ENCODE data around the gene TMCO4. TPM values are rescaled to one million over a fixed set of nuclear protein-coding genes. Genes with fewer than 3 reads are reported as not detected.

TMCO4 gene
- total and polyA plus RNA-seq, 10 of the 15 experiments (the other 5 are each of a cell fraction or from before 2014, with no cell fraction given) = 2.4 to 20.8 (median 13.0) TPM

DNA sequence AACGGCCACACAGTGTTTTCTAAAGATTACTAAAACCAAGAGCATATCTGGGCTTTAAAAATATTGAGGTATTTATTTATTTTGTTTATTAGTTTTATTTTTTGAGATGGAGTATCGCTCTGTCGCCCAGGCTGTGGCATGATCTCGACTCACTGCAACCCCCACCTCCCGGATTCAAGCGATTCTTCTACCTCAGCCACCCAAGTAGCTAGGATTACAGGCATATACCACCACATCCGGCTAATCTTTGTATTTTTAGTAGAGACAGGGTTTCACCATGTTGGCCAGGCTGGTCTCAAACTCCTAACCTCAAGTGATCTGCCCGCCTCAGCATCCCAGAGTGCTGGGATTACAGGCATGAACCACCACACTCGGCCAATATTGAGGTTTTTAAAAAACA is 23.9 kb downstream of the TMCO4 start (continued):
- no peak for TF ChIP-seq HDAC6 (IDR thresholded peaks at IDR 0.05; ENCODE audit: unreplicated experiment)
- TF ChIP-seq KDM1A (IDR thresholded peaks at IDR 0.05; ENCODE audit: borderline replicate concordance) = no peak
- TF ChIP-seq ZNF24 (IDR thresholded peaks at IDR 0.05) = no peak
- no peak for TF ChIP-seq TCF12 (IDR thresholded peaks at IDR 0.05; ENCODE audit: low read depth, low read length)
- no peak for TF ChIP-seq TCF3 (IDR thresholded peaks at IDR 0.05; ENCODE audit: borderline replicate concordance, insufficient read depth, low read depth, low read length)
- no peak for TF ChIP-seq SMAD5 (IDR thresholded peaks at IDR 0.05; ENCODE audit: low read depth)

- ChIA-PET SMC1A (ENCODE audit: uncharacterized antibody, unreplicated experiment) (no interaction called here), RAD21 (ENCODE audit: unreplicated experiment) (no interaction called here), CTCF (no interaction called here), POLR2A (no interaction called here)
- TF ChIP-seq REST (IDR thresholded peaks at IDR 0.05; ENCODE audit: low read depth, low read length) (no peak), SIX5 (IDR thresholded peaks at IDR 0.05; ENCODE audit: low read depth, low read length, severe bottlenecking) (no peak), HDGF (IDR thresholded peaks at IDR 0.05) (no peak), PML (IDR thresholded peaks at IDR 0.05; ENCODE audit: low read length) (no peak), SMAD1 (IDR thresholded peaks at IDR 0.05; ENCODE audit: low read depth, partially characterized antibody) (no peak), SUPT20H (IDR thresholded peaks at IDR 0.05; ENCODE audit: borderline replicate concordance, control insufficient read depth, low read depth, low read length) (no peak)
- TF ChIP-seq, protein P1, sequence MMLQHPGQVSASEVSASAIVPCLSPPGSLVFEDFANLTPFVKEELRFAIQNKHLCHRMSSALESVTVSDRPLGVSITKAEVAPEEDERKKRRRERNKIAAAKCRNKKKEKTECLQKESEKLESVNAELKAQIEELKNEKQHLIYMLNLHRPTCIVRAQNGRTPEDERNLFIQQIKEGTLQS (IDR thresholded peaks at IDR 0.05; ENCODE audit: borderline replicate concordance, extremely low read depth, low read depth, low read length) = no peak
- H3K9me3 ChIP-seq (replicated peaks; ENCODE audit: control insufficient read depth, insufficient read depth, low read length) = no peaks in the 10 kb centered on the region
- H3K9ac ChIP-seq (ENCODE audit: control insufficient read depth, insufficient read depth, low read length) = no peak overlapping the region
- intact Hi-C loops (cut with micrococcal nuclease; ENCODE audit: unreplicated experiment) = no loop called here
- H3K79me2 ChIP-seq (ENCODE audit: control insufficient read depth, insufficient read depth, low read length) = no peaks in the 10 kb centered on the region
- H3K4me2 ChIP-seq (ENCODE audit: control insufficient read depth, insufficient read depth) = no peak overlapping the region
- 86% methylated on average over 6 of the region's 6 CpGs for WGBS (ENCODE audit: insufficient coverage, insufficient replicate concordance, low lambda C conversion rate, missing lambda C conversion rate)
- no peak overlapping the region for H3K4me3 ChIP-seq
- ATAC-seq (no peak), FAIRE-seq (no peak), DNase-seq (ENCODE audit: low read depth, low spot score) (no peak)
- peaks cover 6 to 9% of the 10 kb centered on the region in 2 experiments for H3K36me3 ChIP-seq (ENCODE audit: control insufficient read depth in 2 of 2, insufficient read depth in 2 of 2, low read length in 1 of 2)
- no peak overlapping the region for H3K27ac ChIP-seq (ENCODE audit: control insufficient read depth, insufficient read depth)
- no peaks in the 10 kb centered on the region for H3K4me1 ChIP-seq (ENCODE audit: control insufficient read depth, insufficient read depth, low read length)
- no peaks in the 10 kb centered on the region for H3K27me3 ChIP-seq (replicated peaks in 1 of 2; ENCODE audit: control insufficient read depth in 2 of 2, insufficient read depth in 2 of 2, low read length in 1 of 2)
- in situ Hi-C loops (cut with MboI) = no loop called here
- no peaks in the 10 kb centered on the region for H4K20me1 ChIP-seq (ENCODE audit: control insufficient read depth, insufficient read depth)
- no peak overlapping the region for H2AFZ ChIP-seq (ENCODE audit: control insufficient read depth, low read depth, low read length)
- BruUV-seq (replicated peaks) = no TSS peak
These were observed 24.4 kb downstream of the TMCO4 start for GRCh38 chr1:19775317-19775716.
